Mesendoderm (in vitro differentiated cells): Measurements from ENCODE around the gene SEC14L2.

Experiments used
- DNase-seq: peaks from one replicate; pipeline ENCODE4 v3.0.0; 2013
- H2AK5ac ChIP-seq: 2 replicates; pipeline ENCODE4 v1.6.1; 2013; ENCODE audit warnings: low read length, inconsistent platforms
- H2BK120ac ChIP-seq: 2 replicates; pipeline ENCODE4 v1.6.1; 2013; ENCODE audit warnings: low read depth, mild to moderate bottlenecking, low read length, moderate library complexity, mixed read lengths
- H2BK15ac ChIP-seq: replicated peaks from 2 replicates; pipeline ENCODE4 v1.6.1; 2013; ENCODE audit warnings: low read depth, mild to moderate bottlenecking, moderate library complexity
- H2BK5ac ChIP-seq: 2 replicates; pipeline ENCODE4 v1.6.1; 2013; ENCODE audit warnings: low read length, inconsistent platforms
- H3K18ac ChIP-seq: 2 replicates; pipeline ENCODE4 v1.6.1; 2013; ENCODE audit warnings: mild to moderate bottlenecking, low read length, mixed read lengths
- H3K23ac ChIP-seq: one replicate; pipeline ENCODE4 v1.6.1; 2013; ENCODE audit warnings: low read length
- H3K27ac ChIP-seq: 2 replicates; pipeline ENCODE4 v1.5.1; 2013; ENCODE audit warnings: low read depth, mild to moderate bottlenecking, inconsistent platforms, low read length, moderate library complexity
- H3K27me3 ChIP-seq: 2 replicates; pipeline ENCODE4 v1.6.1; 2013; ENCODE audit warnings: low read length, control low read depth, mild to moderate bottlenecking, inconsistent platforms; ENCODE audit not compliant: insufficient read depth, poor library complexity
- H3K36me3 ChIP-seq: 2 replicates; pipeline ENCODE4 v1.6.1; 2013; ENCODE audit warnings: low read length, inconsistent platforms; ENCODE audit not compliant: control insufficient read depth, insufficient read depth
- H3K4ac ChIP-seq: one replicate; pipeline ENCODE4 v1.6.1; 2013; ENCODE audit warnings: low read depth, mild to moderate bottlenecking, low read length, moderate library complexity
- H3K4me1 ChIP-seq: 2 replicates; pipeline ENCODE4 v1.6.1; 2013; ENCODE audit warnings: low read depth, low read length, inconsistent platforms; ENCODE audit not compliant: control insufficient read depth
- H3K4me2 ChIP-seq: 2 replicates; pipeline ENCODE4 v1.6.1; 2013; ENCODE audit warnings: low read length
- H3K4me3 ChIP-seq: 2 replicates; pipeline ENCODE4 v1.5.1; 2013; ENCODE audit warnings: mild to moderate bottlenecking, low read length
- H3K56ac ChIP-seq: one replicate; pipeline ENCODE4 v1.6.1; 2013; ENCODE audit warnings: low read length
- H3K79me1 ChIP-seq: 2 replicates; pipeline ENCODE4 v1.6.1; 2013; ENCODE audit warnings: low read length, inconsistent platforms
- H3K79me2 ChIP-seq: 2 replicates; pipeline ENCODE4 v1.6.1; 2013; ENCODE audit warnings: mild to moderate bottlenecking, low read length; ENCODE audit not compliant: control insufficient read depth, insufficient read depth
- H3K9ac ChIP-seq: 2 replicates; pipeline ENCODE4 v1.6.1; 2013; ENCODE audit warnings: low read length, inconsistent platforms
- H4K5ac ChIP-seq: one replicate; pipeline ENCODE4 v1.6.1; 2013; ENCODE audit warnings: low read length
- H4K8ac ChIP-seq: one replicate; pipeline ENCODE4 v1.6.1; 2013; ENCODE audit warnings: low read depth, mild to moderate bottlenecking, control low read depth, low read length, moderate library complexity
- WGBS: extraction: QIAGEN DNeasy Blood & Tissue Kit; methylation state at CpG from one replicate; pipeline ENCODE4 v1.1.7; 2013; ENCODE audit warnings: low lambda C conversion rate, missing lambda C conversion rate; ENCODE audit not compliant: insufficient coverage; ENCODE audit errors: extremely low coverage; 5-methylcytosine and 5-hydroxymethylcytosine counted together

The SEC14L2 gene

DNA sequence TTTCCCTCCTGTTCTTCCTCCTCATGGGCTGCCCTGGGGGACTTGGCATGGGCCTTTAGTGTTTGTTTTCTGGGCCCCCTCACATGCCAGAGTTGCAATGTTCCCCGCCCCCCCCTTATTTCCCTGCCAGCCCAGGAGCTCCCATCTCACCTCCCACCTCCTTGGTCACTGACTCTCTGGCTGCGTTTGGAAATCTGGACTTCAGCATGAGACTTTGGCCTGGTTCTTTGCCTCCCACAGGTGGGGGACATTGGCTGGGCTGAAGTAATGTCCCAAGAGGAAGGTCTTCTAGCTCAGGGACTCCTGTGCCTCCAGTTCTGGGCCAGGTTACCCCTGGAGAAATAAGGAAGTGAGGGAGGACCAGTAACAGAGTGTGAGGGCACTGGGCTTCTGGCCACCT is 35.7 kb downstream of the SEC14L2 start:
- Histone ChIP-seq H3K4me2 (no peak overlapping the region), H3K79me2 (no peaks in the 10 kb centered on the region), H3K27ac (no peak overlapping the region), H3K79me1 (no peaks in the 10 kb centered on the region), H3K9ac (no peak overlapping the region), H2BK15ac (no peak overlapping the region), H3K36me3 (no peaks in the 10 kb centered on the region), H2BK120ac (no peak overlapping the region), H4K5ac (no peak overlapping the region), H3K56ac (peak overlapping the region; percentile 46), H3K18ac (no peak overlapping the region), H3K23ac (no peak overlapping the region), H3K4ac (no peak overlapping the region), H4K8ac (no peak overlapping the region), H3K27me3 (no peaks in the 10 kb centered on the region), H2AK5ac (no peak overlapping the region), H3K4me3 (no peak overlapping the region), H2BK5ac (no peak overlapping the region), H3K4me1 (no peaks in the 10 kb centered on the region)
- no CpG with 5 or more reads among the region's 2 CpGs for whole genome bisulfite sequencing
- no peak for DNase-seq

DNA sequence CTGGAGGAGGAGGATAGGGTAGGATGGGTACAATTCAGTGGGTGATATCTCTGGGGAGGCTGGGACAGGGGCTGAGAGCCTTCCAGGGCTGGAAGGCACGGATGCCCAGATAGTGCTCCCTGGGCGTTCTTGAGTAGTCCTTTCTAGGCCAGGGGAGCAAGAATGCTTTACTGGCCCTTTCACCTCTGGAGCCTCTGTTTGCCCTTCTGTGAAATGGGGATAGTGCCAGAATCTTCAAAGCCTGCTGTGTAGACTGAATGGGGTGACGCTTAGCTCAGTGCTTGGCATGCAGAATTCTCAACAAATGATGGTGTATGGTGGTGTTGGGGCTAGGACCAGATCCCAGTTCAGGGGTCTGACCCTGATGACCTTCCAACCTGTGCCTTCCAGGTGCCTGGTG is 36.4 kb downstream of the SEC14L2 start:
- Histone ChIP-seq H3K79me1 (no peaks in the 10 kb centered on the region), H4K5ac (no peak overlapping the region), H4K8ac (no peak overlapping the region), H3K36me3 (no peaks in the 10 kb centered on the region), H3K4me2 (no peak overlapping the region), H3K23ac (no peak overlapping the region), H3K9ac (no peak overlapping the region), H2BK120ac (no peak overlapping the region), H3K79me2 (no peaks in the 10 kb centered on the region), H2AK5ac (no peak overlapping the region), H3K4me3 (no peak overlapping the region), H3K56ac (no peak overlapping the region), H2BK5ac (no peak overlapping the region), H3K27me3 (no peaks in the 10 kb centered on the region), H2BK15ac (no peak overlapping the region), H3K18ac (no peak overlapping the region), H3K4ac (no peak overlapping the region), H3K27ac (no peak overlapping the region), H3K4me1 (no peaks in the 10 kb centered on the region)
- DNase-seq = no peak
- WGBS = no CpG with 5 or more reads among the region's 3 CpGs

DNA sequence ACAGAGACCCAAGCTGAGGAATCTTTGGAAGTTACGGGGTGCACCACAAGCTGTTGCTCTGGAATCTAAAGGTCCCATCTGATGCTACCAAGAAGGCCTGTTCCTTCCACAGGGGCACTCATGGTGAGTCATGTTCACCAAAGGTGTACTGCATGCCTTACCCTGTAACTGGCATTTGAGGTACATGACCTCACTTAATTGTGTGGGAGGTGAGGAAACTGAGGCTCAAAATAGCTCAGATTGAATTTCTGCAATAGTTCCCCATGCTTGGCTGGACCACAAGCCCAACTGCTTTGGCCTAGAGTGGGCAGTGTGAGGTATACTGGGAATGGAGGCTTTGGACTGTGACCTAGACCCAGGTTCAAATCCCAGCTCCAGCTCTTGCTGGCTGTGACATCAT is 37.0 kb downstream of the SEC14L2 start:
- Histone ChIP-seq H3K27me3 (no peaks in the 10 kb centered on the region), H3K56ac (no peak overlapping the region), H3K79me2 (no peaks in the 10 kb centered on the region), H3K4ac (no peak overlapping the region), H2BK5ac (no peak overlapping the region), H3K36me3 (no peaks in the 10 kb centered on the region), H3K4me2 (no peak overlapping the region), H3K4me3 (no peak overlapping the region), H3K18ac (no peak overlapping the region), H3K27ac (no peak overlapping the region), H2BK15ac (no peak overlapping the region), H2AK5ac (no peak overlapping the region), H3K23ac (no peak overlapping the region), H3K4me1 (no peaks in the 10 kb centered on the region), H3K79me1 (no peaks in the 10 kb centered on the region), H3K9ac (no peak overlapping the region), H4K8ac (no peak overlapping the region), H4K5ac (no peak overlapping the region), H2BK120ac (no peak overlapping the region)
- no CpG with 5 or more reads among the region's 1 CpG for WGBS
- no peak for DNase-seq

DNA sequence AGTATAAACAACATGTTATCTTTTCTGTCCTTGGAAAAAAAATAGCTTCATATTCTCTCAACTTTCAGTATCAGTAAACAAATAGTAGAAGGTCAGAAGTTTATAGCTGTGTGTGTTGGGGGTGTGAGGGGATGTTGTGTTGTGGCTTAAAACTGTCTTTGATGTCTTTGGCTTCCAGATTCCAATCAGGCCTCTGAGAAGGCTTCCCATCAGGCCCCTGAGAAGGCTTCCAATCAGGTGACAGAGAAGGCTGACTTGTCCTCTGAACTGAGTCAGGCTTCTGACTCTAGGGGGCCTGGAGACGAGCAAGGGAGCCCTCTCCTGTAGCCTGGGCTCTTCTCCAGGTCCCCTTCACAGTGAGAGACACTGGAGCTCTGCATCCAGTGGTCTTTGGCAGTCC is 38.0 kb downstream of the SEC14L2 start:
- Histone ChIP-seq H4K5ac (no peak overlapping the region), H3K79me2 (no peaks in the 10 kb centered on the region), H3K27me3 (no peaks in the 10 kb centered on the region), H2BK120ac (no peak overlapping the region), H3K4me3 (no peak overlapping the region), H2BK5ac (no peak overlapping the region), H3K36me3 (no peaks in the 10 kb centered on the region), H2BK15ac (no peak overlapping the region), H3K23ac (no peak overlapping the region), H3K9ac (no peak overlapping the region), H3K4ac (no peak overlapping the region), H3K79me1 (no peaks in the 10 kb centered on the region), H3K27ac (no peak overlapping the region), H3K4me1 (no peaks in the 10 kb centered on the region), H3K18ac (no peak overlapping the region), H3K56ac (no peak overlapping the region), H3K4me2 (no peak overlapping the region), H4K8ac (no peak overlapping the region), H2AK5ac (no peak overlapping the region)
- no peak for DNase-seq
- no CpG with 5 or more reads among the region's 1 CpG for WGBS

DNA sequence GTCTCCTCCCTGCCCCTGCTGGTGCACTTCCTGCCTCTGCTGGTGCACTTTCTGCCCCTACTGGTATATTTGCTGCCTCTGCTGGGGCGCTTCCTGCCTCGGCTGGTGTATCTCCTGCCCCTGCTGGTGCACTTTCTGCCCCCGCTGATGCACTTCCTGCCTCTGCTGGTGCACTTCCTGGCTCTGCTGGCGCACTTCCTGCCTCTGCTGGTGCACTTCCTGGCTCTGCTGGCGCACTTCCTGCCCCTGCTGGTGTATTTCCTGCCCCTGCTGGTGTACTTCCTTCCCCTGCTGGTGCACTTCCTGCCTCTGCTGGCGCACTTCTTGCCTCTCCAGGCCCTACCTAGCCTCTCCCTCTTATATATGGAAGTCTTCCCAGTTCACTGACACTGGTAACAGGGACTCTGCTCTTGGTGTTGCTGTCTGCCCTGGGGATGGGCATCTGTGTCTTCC is 38.9 kb downstream of the SEC14L2 start:
- no CpG with 5 or more reads among the region's 6 CpGs for WGBS
- H2BK15ac ChIP-seq = no peak overlapping the region

DNA sequence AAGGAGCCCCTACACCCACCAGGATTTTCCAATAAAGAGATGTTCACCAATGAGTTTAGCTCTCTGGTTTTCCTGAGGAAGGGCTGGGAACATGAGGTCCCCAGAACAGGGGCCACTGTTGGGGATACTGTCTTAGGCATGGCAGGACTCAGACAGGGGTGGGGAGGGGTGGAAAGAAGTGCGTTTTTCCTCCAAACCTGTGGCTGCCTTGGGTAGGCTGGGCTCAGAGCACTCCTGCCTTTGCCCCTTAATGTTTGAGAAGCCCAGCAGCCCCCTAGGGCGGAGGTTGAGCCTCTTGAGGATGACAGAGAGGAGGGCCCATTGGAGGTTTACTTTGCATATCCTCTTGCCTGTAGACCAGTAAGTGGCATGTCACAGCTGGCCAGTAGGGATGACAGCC is 39.4 kb downstream of the SEC14L2 start:
- WGBS = no CpG with 5 or more reads among the region's 2 CpGs
- H4K8ac ChIP-seq = no peak overlapping the region
- DNase-seq = no peak
- no peak overlapping the region for H2AK5ac ChIP-seq
- H3K27ac ChIP-seq = no peak overlapping the region
- no peak overlapping the region for H3K56ac ChIP-seq
- no peak overlapping the region for H3K9ac ChIP-seq
- H3K4ac ChIP-seq = no peak overlapping the region
- H4K5ac ChIP-seq = no peak overlapping the region
- no peak overlapping the region for H3K18ac ChIP-seq
- no peaks in the 10 kb centered on the region for H3K79me1 ChIP-seq
- no peak overlapping the region for H3K4me3 ChIP-seq
- no peaks in the 10 kb centered on the region for H3K79me2 ChIP-seq
- H3K36me3 ChIP-seq = no peaks in the 10 kb centered on the region
- H2BK120ac ChIP-seq = no peak overlapping the region
- H3K4me2 ChIP-seq = no peak overlapping the region
- H2BK15ac ChIP-seq = no peak overlapping the region
- no peaks in the 10 kb centered on the region for H3K27me3 ChIP-seq
- H3K23ac ChIP-seq = no peak overlapping the region
- no peak overlapping the region for H2BK5ac ChIP-seq
- no peaks in the 10 kb centered on the region for H3K4me1 ChIP-seq

More for the DNA sequence above, 38.9 kb downstream of the SEC14L2 start:
- Histone ChIP-seq H3K79me1 (no peaks in the 10 kb centered on the region), H2BK5ac (no peak overlapping the region), H4K5ac (no peak overlapping the region), H4K8ac (no peak overlapping the region), H3K4me1 (no peaks in the 10 kb centered on the region), H2AK5ac (no peak overlapping the region), H3K79me2 (no peaks in the 10 kb centered on the region), H3K56ac (no peak overlapping the region), H3K27me3 (no peaks in the 10 kb centered on the region), H3K4ac (no peak overlapping the region), H3K36me3 (no peaks in the 10 kb centered on the region), H2BK120ac (no peak overlapping the region), H3K9ac (no peak overlapping the region), H3K23ac (no peak overlapping the region), H3K18ac (no peak overlapping the region), H3K4me3 (no peak overlapping the region), H3K4me2 (no peak overlapping the region), H3K27ac (no peak overlapping the region)
- DNase-seq = no peak
